Endodermal cell (in vitro differentiated cells): ENCODE measurements around the gene CWC25. TPM values are rescaled to one million over a fixed set of nuclear protein-coding genes. Genes with fewer than 3 reads are reported as not detected.
A peak's percentile ranks its signal among the peaks of the same experiment; 100 is the strongest.
"Not testable (repeated sequence)": the region's sequence is repeated elsewhere in the genome, so short reads cannot be mapped to it uniquely, and the experiment has no call there.

ENCODE experiments used
- DNase-seq: peaks from one replicate; pipeline ENCODE4 v3.0.0-alpha.2; 2017
- H3K27ac ChIP-seq: 2 replicates; pipeline ENCODE4 v1.5.1; 2013; ENCODE audit warnings: mild to moderate bottlenecking, low read depth, low read length, moderate library complexity
- H3K27me3 ChIP-seq: 2 replicates; pipeline ENCODE4 v1.6.1; 2013; ENCODE audit warnings: mild to moderate bottlenecking, low read length, moderate library complexity; ENCODE audit not compliant: insufficient read depth, control insufficient read depth, poor library complexity, severe bottlenecking
- H3K36me3 ChIP-seq: 2 replicates; pipeline ENCODE4 v1.7.0; 2013; ENCODE audit warnings: mild to moderate bottlenecking, low read length, moderate library complexity; ENCODE audit not compliant: control insufficient read depth, insufficient read depth
- H3K4me1 ChIP-seq: one replicate; pipeline ENCODE4 v1.7.0; 2013; ENCODE audit warnings: low read length; ENCODE audit not compliant: control insufficient read depth, insufficient read depth
- H3K4me3 ChIP-seq: 2 replicates; pipeline ENCODE4 v1.5.1; 2013; ENCODE audit warnings: mild to moderate bottlenecking, low read length, moderate library complexity
- H3K9ac ChIP-seq: 2 replicates; pipeline ENCODE4 v1.6.1; 2013; ENCODE audit warnings: mild to moderate bottlenecking, low read length, moderate library complexity; ENCODE audit not compliant: poor library complexity, severe bottlenecking; ENCODE audit errors: extremely low read depth
- H3K9me3 ChIP-seq: 2 replicates; pipeline ENCODE4 v1.6.1; 2013; ENCODE audit warnings: mild to moderate bottlenecking, low read length, moderate library complexity; ENCODE audit not compliant: control insufficient read depth
- H3K27ac Mint-ChIP-seq: 2 replicates; pipeline ENCODE4 v1.8.0; 2020; ENCODE audit warnings: mixed read lengths
- H3K27me3 Mint-ChIP-seq: 2 replicates; pipeline ENCODE4 v1.8.0; 2021; ENCODE audit warnings: mild to moderate bottlenecking, mixed read lengths; ENCODE audit not compliant: insufficient read depth
- H3K36me3 Mint-ChIP-seq: 2 replicates; pipeline ENCODE4 v1.8.0; 2020; ENCODE audit warnings: low read depth, mixed read lengths
- H3K4me1 Mint-ChIP-seq: 2 replicates; pipeline ENCODE4 v1.8.0; 2020; ENCODE audit warnings: mixed read lengths
- H3K4me3 Mint-ChIP-seq: 2 replicates; pipeline ENCODE4 v1.8.0; 2020; ENCODE audit warnings: mild to moderate bottlenecking, moderate library complexity, mixed read lengths
- H3K9me3 Mint-ChIP-seq: 2 replicates; pipeline ENCODE4 v1.8.0; 2020; ENCODE audit warnings: mild to moderate bottlenecking, mixed read lengths
- WGBS, 2 experiments: methylation state at CpG; one replicate each; pipeline versions ENCODE4 v1.1.5 to v1.1.7; 2013; ENCODE audit warnings: missing lambda C conversion rate in 2 of 2, mixed read lengths in 1 of 2; ENCODE audit not compliant: insufficient coverage in 1 of 2, insufficient read length in 1 of 2; 5-methylcytosine and 5-hydroxymethylcytosine counted together
- total RNA-seq, 2 donors: library from RNA; stranded (reverse); fragmentation: NEBNext Ultra II Directional in 1 of 2; extraction: Animal tissue kit (Norgen Biotek cat#: 25700) in 1 of 2; gene quantifications; 2 replicates in 1 of 2; 3 replicates in 1 of 2; pipeline ENCODE4 v1.2.1, GENCODE V29; 2021
- TF ChIP-seq, protein P1 (sequence below): fragments of 200-600 bp; sonication (generic); conservative IDR thresholded peaks from 2 replicates; pipeline ENCODE4 v1.5.0; 2021; ENCODE audit warnings: antibody characterized with exemption, mild to moderate bottlenecking

Gene CWC25
- total RNA-seq, 2 donors from 2014 or later = 14.6 to 15.0 TPM

GRCh38 chr17:38796451-38797157 is 28.5 kb downstream of the CWC25 start:
- peak overlapping the region; percentile 91 for H3K4me3 Mint-ChIP-seq
- peak overlapping the region; percentile 97 for H3K4me3 ChIP-seq

GRCh38 chr17:38794221-38794620 is 30.9 kb downstream of the CWC25 start:
- WGBS, 2 experiments = 99 to 100% methylated on average over 1 to 5 of the region's 5 CpGs
- DNase-seq = no peak
- H3K9me3 Mint-ChIP-seq = no peaks in the 10 kb centered on the region
- peaks cover 15% of the 10 kb centered on the region for H3K4me1 ChIP-seq
- H3K4me3 ChIP-seq = no peak overlapping the region
- no peaks in the 10 kb centered on the region for H3K9me3 ChIP-seq
- no peak overlapping the region for H3K4me3 Mint-ChIP-seq
- peaks cover 36% of the 10 kb centered on the region for H3K36me3 ChIP-seq
- TF ChIP-seq, protein P1, sequence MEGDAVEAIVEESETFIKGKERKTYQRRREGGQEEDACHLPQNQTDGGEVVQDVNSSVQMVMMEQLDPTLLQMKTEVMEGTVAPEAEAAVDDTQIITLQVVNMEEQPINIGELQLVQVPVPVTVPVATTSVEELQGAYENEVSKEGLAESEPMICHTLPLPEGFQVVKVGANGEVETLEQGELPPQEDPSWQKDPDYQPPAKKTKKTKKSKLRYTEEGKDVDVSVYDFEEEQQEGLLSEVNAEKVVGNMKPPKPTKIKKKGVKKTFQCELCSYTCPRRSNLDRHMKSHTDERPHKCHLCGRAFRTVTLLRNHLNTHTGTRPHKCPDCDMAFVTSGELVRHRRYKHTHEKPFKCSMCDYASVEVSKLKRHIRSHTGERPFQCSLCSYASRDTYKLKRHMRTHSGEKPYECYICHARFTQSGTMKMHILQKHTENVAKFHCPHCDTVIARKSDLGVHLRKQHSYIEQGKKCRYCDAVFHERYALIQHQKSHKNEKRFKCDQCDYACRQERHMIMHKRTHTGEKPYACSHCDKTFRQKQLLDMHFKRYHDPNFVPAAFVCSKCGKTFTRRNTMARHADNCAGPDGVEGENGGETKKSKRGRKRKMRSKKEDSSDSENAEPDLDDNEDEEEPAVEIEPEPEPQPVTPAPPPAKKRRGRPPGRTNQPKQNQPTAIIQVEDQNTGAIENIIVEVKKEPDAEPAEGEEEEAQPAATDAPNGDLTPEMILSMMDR = no peak
- peak overlapping the region; percentile 42 for H3K27ac Mint-ChIP-seq
- H3K36me3 Mint-ChIP-seq = peaks cover 32% of the 10 kb centered on the region
- H3K9ac ChIP-seq = no peak overlapping the region
- peaks cover 61% of the 10 kb centered on the region for H3K4me1 Mint-ChIP-seq
- no peaks in the 10 kb centered on the region for H3K27me3 Mint-ChIP-seq
- no peaks in the 10 kb centered on the region for H3K27me3 ChIP-seq
- no peak overlapping the region for H3K27ac ChIP-seq

More at GRCh38 chr17:38796451-38797157, 28.5 kb downstream of the CWC25 start:
- Histone ChIP-seq H3K9me3 (no peaks in the 10 kb centered on the region), H3K36me3 (peaks cover 43% of the 10 kb centered on the region), H3K9ac (no peak overlapping the region), H3K4me1 (peaks cover 10% of the 10 kb centered on the region), H3K27me3 (no peaks in the 10 kb centered on the region), H3K27ac (no peak overlapping the region)
- Mint-ChIP-seq H3K36me3 (peaks cover 43% of the 10 kb centered on the region), H3K27me3 (no peaks in the 10 kb centered on the region), H3K4me1 (peaks cover 44% of the 10 kb centered on the region), H3K9me3 (no peaks in the 10 kb centered on the region), H3K27ac (peak overlapping the region; percentile 56)
- TF ChIP-seq, protein P1 = no peak
- no peak for DNase-seq
- whole genome bisulfite sequencing, 2 experiments = 89 to 100% methylated on average over 5 of the region's 5 CpGs

GRCh38 chr17:38791162-38791561 is 34.0 kb downstream of the CWC25 start:
- Histone ChIP-seq H3K9me3 (no peaks in the 10 kb centered on the region), H3K9ac (no peak overlapping the region), H3K27ac (no peak overlapping the region), H3K27me3 (no peaks in the 10 kb centered on the region), H3K36me3 (peaks cover 40% of the 10 kb centered on the region), H3K4me1 (peaks cover 6% of the 10 kb centered on the region), H3K4me3 (no peak overlapping the region)
- H3K36me3 Mint-ChIP-seq = peaks cover 39% of the 10 kb centered on the region
- H3K4me3 Mint-ChIP-seq = no peak overlapping the region
- TF ChIP-seq, protein P1 = no peak
- H3K27me3 Mint-ChIP-seq = no peaks in the 10 kb centered on the region
- DNase-seq = no peak
- H3K4me1 Mint-ChIP-seq = peaks cover 40% of the 10 kb centered on the region
- no peak overlapping the region for H3K27ac Mint-ChIP-seq
- no peaks in the 10 kb centered on the region for H3K9me3 Mint-ChIP-seq
- WGBS, 2 experiments = 98% methylated on average over 5 of the region's 5 CpGs; no CpG with 5 or more reads in 1 of the 2 experiments

DNA sequence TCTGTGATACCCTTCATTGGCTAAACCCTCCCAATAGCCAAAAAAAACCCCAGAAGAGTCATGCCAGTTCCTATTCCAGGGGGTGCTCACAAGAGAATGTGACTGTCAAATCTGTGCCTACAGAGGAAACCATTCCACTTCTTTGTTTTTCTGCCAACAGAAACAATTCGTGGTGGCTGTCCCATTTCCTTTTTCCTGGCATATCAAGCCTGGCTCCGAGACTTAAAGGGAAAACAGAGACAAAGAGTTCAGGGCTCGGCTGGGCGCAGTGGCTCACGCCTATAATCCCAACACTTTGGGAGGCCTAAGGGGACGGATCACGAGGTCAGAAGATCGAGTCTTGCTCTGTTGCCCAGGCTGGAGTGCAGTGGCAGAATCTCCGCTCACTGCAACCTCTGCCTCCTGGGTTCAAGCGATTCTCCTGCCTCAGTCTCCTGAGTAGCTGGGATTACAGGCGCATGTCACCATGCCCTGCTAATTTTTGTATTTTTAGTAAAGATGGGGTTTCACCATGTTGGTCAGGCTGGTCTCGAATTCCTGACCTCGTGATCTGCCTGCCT is 34.9 kb downstream of the CWC25 start:
- not testable (repeated sequence) for H3K4me3 Mint-ChIP-seq, DNase-seq, H3K27ac ChIP-seq

More for the DNA sequence above, 34.9 kb downstream of the CWC25 start:
- not testable (repeated sequence) for H3K9me3 ChIP-seq, H3K27me3 ChIP-seq, H3K4me1 ChIP-seq, H3K27me3 Mint-ChIP-seq, H3K9me3 Mint-ChIP-seq, H3K9ac ChIP-seq
- Histone ChIP-seq H3K36me3 (peaks cover 42% of the 10 kb centered on the region), H3K4me3 (peak overlapping the region; percentile 21)
- peak overlapping the region; percentile 91 for H3K27ac Mint-ChIP-seq
- WGBS, 2 experiments = 79 to 88% methylated on average over 8 to 13 of the region's 13 CpGs
- H3K4me1 Mint-ChIP-seq = peaks cover 37% of the 10 kb centered on the region
- peaks cover 38% of the 10 kb centered on the region for H3K36me3 Mint-ChIP-seq
